ENCODE data around the gene RALGAPA2.

Gene RALGAPA2

DNA sequence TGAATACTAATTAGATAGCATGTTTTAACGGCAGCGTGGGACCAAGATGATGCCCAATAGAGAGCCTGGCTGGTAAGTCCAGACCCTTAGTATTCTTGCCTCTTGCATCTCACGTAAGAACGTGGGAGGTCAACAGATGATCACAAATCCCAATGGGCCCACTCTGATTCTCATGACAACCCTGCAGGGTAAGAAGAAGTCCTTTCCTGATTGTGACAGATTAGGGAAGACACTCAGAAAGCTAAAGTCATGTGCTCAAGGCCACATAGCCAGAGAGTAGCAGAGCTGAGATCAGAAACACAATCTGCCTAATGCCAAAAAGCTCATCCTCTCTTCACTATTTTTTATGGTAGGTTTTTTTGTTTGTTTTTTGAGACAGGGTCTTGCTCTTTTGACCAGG is 103.8 kb downstream of the RALGAPA2 start:
- H3K9ac ChIP-seq (ENCODE audit: low read length) = no peak overlapping the region
- no peaks in the 10 kb centered on the region for H4K20me1 ChIP-seq (ENCODE audit: low read depth, low read length)
- TF ChIP-seq, protein P1, sequence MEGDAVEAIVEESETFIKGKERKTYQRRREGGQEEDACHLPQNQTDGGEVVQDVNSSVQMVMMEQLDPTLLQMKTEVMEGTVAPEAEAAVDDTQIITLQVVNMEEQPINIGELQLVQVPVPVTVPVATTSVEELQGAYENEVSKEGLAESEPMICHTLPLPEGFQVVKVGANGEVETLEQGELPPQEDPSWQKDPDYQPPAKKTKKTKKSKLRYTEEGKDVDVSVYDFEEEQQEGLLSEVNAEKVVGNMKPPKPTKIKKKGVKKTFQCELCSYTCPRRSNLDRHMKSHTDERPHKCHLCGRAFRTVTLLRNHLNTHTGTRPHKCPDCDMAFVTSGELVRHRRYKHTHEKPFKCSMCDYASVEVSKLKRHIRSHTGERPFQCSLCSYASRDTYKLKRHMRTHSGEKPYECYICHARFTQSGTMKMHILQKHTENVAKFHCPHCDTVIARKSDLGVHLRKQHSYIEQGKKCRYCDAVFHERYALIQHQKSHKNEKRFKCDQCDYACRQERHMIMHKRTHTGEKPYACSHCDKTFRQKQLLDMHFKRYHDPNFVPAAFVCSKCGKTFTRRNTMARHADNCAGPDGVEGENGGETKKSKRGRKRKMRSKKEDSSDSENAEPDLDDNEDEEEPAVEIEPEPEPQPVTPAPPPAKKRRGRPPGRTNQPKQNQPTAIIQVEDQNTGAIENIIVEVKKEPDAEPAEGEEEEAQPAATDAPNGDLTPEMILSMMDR (IDR thresholded peaks at IDR 0.05; ENCODE audit: insufficient read depth, low read length, poor library complexity, severe bottlenecking) = no peak
- no peak for TF ChIP-seq EZH2phosphoT487 (conservative IDR thresholded peaks at IDR 0.05; ENCODE audit: low read length)
- no peaks in the 10 kb centered on the region for H3K9me3 ChIP-seq (ENCODE audit: insufficient read depth, low read length)
- H3K4me3 ChIP-seq (ENCODE audit: insufficient read depth, low read length, poor library complexity, severe bottlenecking) = no peak overlapping the region
- no peaks in the 10 kb centered on the region for H3K27me3 ChIP-seq (ENCODE audit: low read length)
- no peak overlapping the region for H3K27ac ChIP-seq (ENCODE audit: low read depth, low read length)
- H3F3A ChIP-seq (ENCODE audit: insufficient read depth) = no peaks in the 10 kb centered on the region
- H3K9me2 ChIP-seq (replicated peaks; ENCODE audit: insufficient read depth, low read length) = no peaks in the 10 kb centered on the region
- no peaks in the 10 kb centered on the region for H3K36me3 ChIP-seq (ENCODE audit: low read length)
- no peak overlapping the region for H2AFZ ChIP-seq (ENCODE audit: low read depth, low read length, severe bottlenecking)
- no peaks in the 10 kb centered on the region for H3K79me2 ChIP-seq (ENCODE audit: insufficient read depth, low read length)
- H3K4me2 ChIP-seq (ENCODE audit: low read depth, low read length, poor library complexity, severe bottlenecking) = no peak overlapping the region

DNA sequence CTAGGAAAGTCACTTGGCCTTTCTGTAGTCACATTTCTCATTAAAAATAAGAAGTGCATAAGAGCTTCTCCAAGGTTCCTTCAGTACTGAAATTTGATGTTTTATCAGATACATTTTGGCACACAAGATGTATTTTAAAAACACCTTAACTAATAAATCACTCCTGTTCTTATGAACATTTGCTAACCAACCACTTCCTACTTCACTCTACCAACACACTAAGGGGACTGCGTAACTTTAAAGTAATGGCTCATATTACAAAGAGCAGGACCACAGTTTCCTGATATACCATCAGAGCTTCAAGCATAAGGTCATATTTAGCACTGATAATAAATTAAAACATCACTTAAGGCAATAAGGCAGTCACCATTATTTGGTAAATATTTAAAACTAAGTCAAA is 104.4 kb downstream of the RALGAPA2 start:
- no peaks in the 10 kb centered on the region for H3K9me3 ChIP-seq (ENCODE audit: insufficient read depth, low read length)

DNA sequence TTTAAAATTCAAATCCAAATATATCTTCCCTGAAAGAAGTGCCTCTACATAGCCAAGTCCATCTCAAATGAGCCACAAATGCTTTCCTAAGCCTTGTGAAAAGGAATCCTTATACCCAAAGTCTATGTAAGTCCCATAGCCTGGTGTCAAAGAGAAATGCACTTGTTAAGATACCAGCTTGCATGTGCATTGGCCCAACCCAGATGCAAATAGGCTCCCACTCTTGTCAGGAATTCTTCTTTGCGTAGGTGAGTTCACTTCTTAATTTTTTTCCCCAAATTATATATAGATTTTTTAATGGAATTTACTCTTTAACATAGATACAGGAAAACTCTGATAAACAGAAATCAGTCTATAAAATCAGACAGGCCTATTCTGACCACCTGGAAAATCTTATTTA is 105.6 kb downstream of the RALGAPA2 start:
- H3K27me3 ChIP-seq (ENCODE audit: low read length) = no peaks in the 10 kb centered on the region
- TF ChIP-seq, protein P1 (IDR thresholded peaks at IDR 0.05; ENCODE audit: insufficient read depth, low read length, poor library complexity, severe bottlenecking) = no peak
- TF ChIP-seq EZH2phosphoT487 (conservative IDR thresholded peaks at IDR 0.05; ENCODE audit: low read length) = no peak
- no peak overlapping the region for H3K4me2 ChIP-seq (ENCODE audit: low read depth, low read length, poor library complexity, severe bottlenecking)
- H3F3A ChIP-seq (ENCODE audit: insufficient read depth) = no peaks in the 10 kb centered on the region
- H3K27ac ChIP-seq (ENCODE audit: low read depth, low read length) = no peak overlapping the region
- H4K20me1 ChIP-seq (ENCODE audit: low read depth, low read length) = no peaks in the 10 kb centered on the region
- H3K4me3 ChIP-seq (ENCODE audit: insufficient read depth, low read length, poor library complexity, severe bottlenecking) = no peak overlapping the region
- H3K79me2 ChIP-seq (ENCODE audit: insufficient read depth, low read length) = no peaks in the 10 kb centered on the region
- no peaks in the 10 kb centered on the region for H3K36me3 ChIP-seq (ENCODE audit: low read length)
- H2AFZ ChIP-seq (ENCODE audit: low read depth, low read length, severe bottlenecking) = no peak overlapping the region
- H3K9me2 ChIP-seq (replicated peaks; ENCODE audit: insufficient read depth, low read length) = no peaks in the 10 kb centered on the region
- H3K9ac ChIP-seq (ENCODE audit: low read length) = no peak overlapping the region
- no peaks in the 10 kb centered on the region for H3K9me3 ChIP-seq (ENCODE audit: insufficient read depth, low read length)

More for the DNA sequence above, 104.4 kb downstream of the RALGAPA2 start:
- Histone ChIP-seq H3K36me3 (ENCODE audit: low read length) (no peaks in the 10 kb centered on the region), H3F3A (ENCODE audit: insufficient read depth) (no peaks in the 10 kb centered on the region), H3K9ac (ENCODE audit: low read length) (no peak overlapping the region), H4K20me1 (ENCODE audit: low read depth, low read length) (no peaks in the 10 kb centered on the region), H3K79me2 (ENCODE audit: insufficient read depth, low read length) (no peaks in the 10 kb centered on the region), H2AFZ (ENCODE audit: low read depth, low read length, severe bottlenecking) (no peak overlapping the region), H3K4me2 (ENCODE audit: low read depth, low read length, poor library complexity, severe bottlenecking) (no peak overlapping the region), H3K9me2 (replicated peaks; ENCODE audit: insufficient read depth, low read length) (no peaks in the 10 kb centered on the region), H3K27me3 (ENCODE audit: low read length) (no peaks in the 10 kb centered on the region), H3K27ac (ENCODE audit: low read depth, low read length) (no peak overlapping the region), H3K4me3 (ENCODE audit: insufficient read depth, low read length, poor library complexity, severe bottlenecking) (no peak overlapping the region)
- TF ChIP-seq, protein P1 (IDR thresholded peaks at IDR 0.05; ENCODE audit: insufficient read depth, low read length, poor library complexity, severe bottlenecking) = no peak
- no peak for TF ChIP-seq EZH2phosphoT487 (conservative IDR thresholded peaks at IDR 0.05; ENCODE audit: low read length)
